C4-2B (cell line): ENCODE measurements around the gene SYNDIG1.

Source experiments
- H3K27ac ChIP-seq: fragments of 450-650 bp; 2 replicates; pipeline ENCODE4 v1.5.1; 2017
- CTCF ChIP-seq: fragments of 450-650 bp; conservative IDR thresholded peaks from 2 replicates; pipeline ENCODE4 v1.5.1; 2017; ENCODE audit warnings: mild to moderate bottlenecking
- ZFX ChIP-seq: fragments of 450-650 bp; IDR thresholded peaks from 2 replicates; pipeline ENCODE4 v1.6.1; 2017

SYNDIG1 gene

DNA sequence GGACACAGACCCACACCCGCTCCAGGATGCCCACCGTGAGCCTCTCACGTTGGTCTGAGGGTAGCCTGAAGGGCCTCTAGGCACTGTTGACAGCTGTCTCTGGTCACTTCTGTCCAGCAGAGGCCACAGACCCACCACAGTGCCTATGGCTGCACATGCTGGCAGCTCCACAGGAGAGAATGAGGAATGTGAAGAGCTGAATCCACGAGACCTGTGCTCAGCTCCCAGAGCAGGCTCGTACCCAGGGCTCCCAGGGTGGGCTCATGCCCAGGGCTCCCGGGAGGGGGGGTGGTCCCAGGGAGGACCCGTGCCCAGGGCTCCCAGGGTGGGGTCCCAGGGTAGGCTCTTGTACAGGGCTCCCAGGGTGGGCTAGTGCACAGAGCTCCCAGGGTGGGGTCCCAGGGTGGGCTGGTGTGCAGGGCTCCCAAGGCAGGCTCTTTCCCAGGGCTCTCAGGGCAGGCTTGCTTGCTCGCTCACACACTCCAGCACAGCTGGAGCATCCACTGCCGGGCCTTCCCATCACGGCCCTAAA lies 201.0 kb downstream of the SYNDIG1 start:
- H3K27ac ChIP-seq, result no peak overlapping the region
- TF ChIP-seq ZFX (no peak), CTCF (no peak)

DNA sequence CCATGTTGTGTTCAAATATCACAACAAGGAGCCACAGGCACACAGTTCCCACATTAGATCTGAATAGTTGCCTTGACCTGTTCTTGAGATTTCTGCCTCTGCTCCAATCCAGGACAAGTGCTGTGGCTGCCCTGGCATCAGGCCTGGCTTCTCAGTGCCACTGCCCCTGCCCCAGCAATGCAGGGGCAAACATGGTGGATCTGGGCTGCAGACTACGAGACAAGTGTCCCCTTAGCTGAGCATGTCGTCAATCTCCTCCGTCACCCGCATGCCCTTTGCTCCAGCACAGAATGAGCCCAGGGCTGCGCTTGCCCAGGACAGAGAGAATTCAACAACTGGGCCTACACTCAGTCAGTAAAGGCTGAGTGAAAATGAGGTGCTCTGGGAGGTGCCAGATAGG lies 201.6 kb downstream of the SYNDIG1 start:
- TF ChIP-seq ZFX (no peak), CTCF (no peak)
- no peak overlapping the region for H3K27ac ChIP-seq

- H3K27ac ChIP-seq, result no peak overlapping the region
- TF ChIP-seq CTCF, result no peak
- no peak for TF ChIP-seq ZFX
These were observed 202.9 kb downstream of the SYNDIG1 start for GRCh38 chr20:24672181-24672880.

DNA sequence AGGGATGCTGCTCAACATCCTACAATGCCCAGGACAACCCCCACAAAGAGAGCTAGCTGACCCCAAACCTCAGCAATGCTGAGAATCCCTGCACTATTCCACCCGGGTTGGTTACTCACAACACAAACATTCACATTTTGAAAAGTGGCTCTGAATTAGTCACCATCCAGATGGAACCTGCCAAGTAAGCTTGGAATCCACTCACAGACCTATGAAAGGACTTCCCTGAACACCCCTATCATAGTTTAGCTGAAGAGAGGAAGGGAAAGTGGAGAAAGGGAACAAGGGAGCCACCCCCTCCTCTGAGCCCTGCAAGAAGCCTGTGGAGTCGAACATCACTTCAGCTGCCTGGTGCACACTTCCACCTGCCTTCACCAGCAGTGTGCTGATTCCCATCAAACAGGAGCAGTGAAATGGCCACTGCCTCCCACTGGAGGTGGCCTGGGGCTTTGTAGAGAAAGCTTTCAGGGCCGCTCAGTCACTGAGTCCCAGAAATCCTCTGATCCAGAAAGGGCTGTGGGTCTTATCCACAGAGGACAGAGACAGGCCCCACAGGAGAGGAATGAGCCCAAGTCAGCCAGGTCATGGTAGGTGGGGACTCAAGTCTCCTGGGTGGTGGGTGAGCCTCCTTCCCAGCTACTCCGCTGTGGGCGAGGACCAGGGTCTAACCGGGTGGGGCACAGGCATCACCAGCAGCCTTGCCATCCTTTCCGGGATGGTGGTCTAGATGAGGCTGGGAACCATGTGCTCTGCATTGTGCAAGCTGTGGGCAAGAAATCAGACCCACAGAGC lies 203.7 kb downstream of the SYNDIG1 start:
- no peak overlapping the region for H3K27ac ChIP-seq
- TF ChIP-seq ZFX (no peak), CTCF (no peak)

GRCh38 chr20:24673678-24674570 lies 204.5 kb downstream of the SYNDIG1 start:
- no peak overlapping the region for H3K27ac ChIP-seq
- TF ChIP-seq ZFX (no peak), CTCF (no peak)

- TF ChIP-seq ZFX (no peak), CTCF (no peak)
- H3K27ac ChIP-seq, result no peak overlapping the region
These were observed 205.6 kb downstream of the SYNDIG1 start for GRCh38 chr20:24674921-24675605.
